GM12874 (cell line): ENCODE results near the gene LONP2.

Experiments
- TF ChIP-seq, protein P1 (sequence below): IDR thresholded peaks from 2 replicates; pipeline ENCODE4 v1.5.1; 2011; ENCODE audit warnings: low read depth, mild to moderate bottlenecking, control low read depth, low read length, moderate library complexity; ENCODE audit not compliant: insufficient read depth

The LONP2 gene

GRCh38 chr16:48310908-48311641, 67.0 kb downstream of the LONP2 start:
- TF ChIP-seq, protein P1, sequence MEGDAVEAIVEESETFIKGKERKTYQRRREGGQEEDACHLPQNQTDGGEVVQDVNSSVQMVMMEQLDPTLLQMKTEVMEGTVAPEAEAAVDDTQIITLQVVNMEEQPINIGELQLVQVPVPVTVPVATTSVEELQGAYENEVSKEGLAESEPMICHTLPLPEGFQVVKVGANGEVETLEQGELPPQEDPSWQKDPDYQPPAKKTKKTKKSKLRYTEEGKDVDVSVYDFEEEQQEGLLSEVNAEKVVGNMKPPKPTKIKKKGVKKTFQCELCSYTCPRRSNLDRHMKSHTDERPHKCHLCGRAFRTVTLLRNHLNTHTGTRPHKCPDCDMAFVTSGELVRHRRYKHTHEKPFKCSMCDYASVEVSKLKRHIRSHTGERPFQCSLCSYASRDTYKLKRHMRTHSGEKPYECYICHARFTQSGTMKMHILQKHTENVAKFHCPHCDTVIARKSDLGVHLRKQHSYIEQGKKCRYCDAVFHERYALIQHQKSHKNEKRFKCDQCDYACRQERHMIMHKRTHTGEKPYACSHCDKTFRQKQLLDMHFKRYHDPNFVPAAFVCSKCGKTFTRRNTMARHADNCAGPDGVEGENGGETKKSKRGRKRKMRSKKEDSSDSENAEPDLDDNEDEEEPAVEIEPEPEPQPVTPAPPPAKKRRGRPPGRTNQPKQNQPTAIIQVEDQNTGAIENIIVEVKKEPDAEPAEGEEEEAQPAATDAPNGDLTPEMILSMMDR, result no peak

GRCh38 chr16:48317026-48317425, 72.9 kb downstream of the LONP2 start:
- TF ChIP-seq, protein P1, result no peak

DNA sequence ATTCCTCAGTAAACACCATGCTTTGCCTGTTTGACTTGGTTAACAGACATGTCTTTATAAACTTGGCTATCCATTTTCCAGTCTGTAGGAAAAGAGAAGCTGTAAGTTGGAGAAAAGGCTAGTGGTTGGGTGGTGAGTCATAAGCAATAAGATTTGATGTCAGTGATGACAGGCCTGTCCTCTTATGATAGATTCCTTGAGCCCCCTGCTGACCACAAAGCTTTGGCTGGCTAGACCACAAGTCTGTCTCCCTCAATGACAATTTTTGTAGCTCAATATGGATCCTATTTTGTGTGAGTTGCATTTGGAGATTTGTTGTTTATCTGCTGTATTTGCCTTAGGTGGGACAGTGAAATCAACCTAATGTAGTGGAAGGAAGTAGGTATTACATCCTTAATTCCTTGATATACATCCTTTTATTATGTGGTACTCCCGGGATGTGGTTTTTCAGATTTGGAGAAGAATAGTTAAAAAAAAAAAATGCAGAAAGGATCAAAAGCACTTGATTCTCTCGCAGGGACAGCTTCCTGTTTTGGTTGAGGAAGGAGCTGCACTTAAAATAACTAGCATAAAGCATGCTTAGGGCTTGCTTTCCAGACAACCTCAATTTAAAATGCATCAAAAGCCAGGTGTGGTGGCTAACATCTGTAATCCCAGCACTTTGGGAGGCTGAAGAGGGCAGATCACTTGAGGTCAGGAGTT, 73.7 kb downstream of the LONP2 start:
- TF ChIP-seq, protein P1, result no peak

DNA sequence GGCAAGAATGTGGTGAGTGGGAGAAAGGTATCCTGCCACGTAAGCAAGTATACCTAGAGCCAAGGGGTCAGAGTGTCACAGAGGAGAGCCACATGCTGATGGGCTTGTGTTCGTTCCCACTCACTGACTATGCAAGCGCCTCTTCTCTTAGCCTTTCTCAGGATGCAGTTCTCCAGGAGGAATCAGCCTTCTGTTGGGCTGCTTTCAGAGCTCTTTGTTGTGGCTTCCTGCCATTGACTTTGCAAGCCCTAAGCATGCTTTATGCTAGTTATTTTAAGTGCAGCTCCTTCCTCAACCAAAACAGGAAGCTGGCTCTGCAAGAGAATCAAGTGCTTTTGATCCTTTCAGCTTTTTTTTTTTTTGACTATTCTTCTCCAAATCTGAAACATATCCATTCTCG, 74.5 kb downstream of the LONP2 start:
- TF ChIP-seq, protein P1, result no peak

DNA sequence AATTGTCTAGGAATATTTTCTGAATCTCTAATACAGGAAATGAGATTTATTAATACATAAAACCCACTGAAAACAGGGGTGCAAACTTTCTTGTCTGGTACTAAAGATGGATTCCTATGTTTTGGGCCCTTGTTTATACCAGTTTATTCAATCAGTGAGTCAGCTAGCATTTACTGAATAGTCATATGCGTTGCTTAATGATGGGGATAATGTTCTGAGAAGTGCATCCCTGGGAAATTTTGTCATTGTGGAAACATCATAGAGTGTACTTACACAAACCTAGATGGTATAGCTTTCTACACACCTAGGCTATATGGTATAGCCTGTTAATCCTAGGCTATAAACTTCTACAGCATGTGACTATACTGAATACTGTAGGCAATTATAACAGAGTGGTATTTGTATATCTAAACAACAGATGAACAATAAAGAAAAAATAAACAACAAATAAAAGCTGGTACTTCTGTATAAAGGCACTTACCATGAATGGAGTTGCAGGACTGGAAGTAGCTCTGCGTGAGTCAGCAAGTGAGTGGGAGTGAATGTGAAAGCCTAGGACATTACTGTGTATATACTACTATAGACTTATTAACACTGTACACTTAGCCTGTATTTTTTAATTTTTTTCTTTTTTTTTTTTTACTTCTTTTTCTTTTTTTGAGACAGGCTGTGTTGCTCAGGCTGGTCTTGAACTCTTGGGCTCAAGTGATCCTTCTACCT, 77.4 kb downstream of the LONP2 start:
- TF ChIP-seq, protein P1, result no peak

DNA sequence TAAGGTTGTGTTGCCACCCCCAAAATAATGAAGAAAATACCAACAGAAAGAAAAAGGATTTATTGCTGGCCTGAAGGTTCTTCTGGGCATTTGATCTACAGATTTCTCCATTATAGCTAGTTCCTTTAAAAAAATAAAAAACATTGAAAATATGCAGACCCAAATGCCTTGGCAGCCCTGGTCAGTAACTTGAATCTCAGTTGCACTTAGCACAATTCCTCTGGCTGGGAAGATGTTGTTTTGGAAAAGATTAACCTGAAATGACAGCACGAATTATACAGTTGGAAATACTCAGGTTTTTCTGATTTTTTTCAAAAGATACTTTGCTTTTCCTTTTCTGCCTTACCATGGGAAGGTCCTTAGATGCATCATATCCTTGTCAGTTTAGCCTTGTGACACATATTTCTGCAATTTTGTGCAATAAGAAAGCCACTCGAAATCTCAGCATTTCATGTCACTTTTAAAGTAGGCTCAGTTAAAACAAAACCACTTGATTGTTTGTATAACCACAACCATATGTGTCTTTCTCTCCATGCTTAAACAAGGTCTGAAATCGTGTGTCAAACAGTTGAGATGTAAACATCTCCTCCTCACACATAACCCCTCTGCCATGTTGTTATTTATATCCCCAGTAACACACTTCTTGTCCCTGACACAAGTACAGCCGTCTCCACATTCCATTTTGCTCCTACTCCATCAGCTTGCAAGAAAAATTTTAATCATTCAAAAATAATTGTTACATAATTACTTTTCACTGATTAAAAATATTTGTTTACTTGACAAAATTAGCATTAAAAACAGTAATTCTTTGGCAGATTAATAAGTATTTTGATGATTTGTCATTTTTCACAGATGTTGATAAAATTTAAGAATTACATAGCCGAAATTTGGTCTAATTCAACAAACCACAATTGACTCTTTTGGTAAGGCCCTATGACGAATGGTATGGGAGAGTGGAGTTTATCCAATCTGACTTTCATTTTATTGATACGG, 80.0 kb downstream of the LONP2 start:
- TF ChIP-seq, protein P1, result no peak
